Fibroblast of skin of scalp (primary cell): Measurements from ENCODE around the gene HTR6. TPM values are rescaled to one million over a fixed set of nuclear protein-coding genes. Genes with fewer than 3 reads are reported as not detected.
"Not testable (repeated sequence)": the region's sequence is repeated elsewhere in the genome, so short reads cannot be mapped to it uniquely, and the experiment has no call there.

Experiments
- DNase-seq: peaks from one replicate; pipeline ENCODE4 v3.0.0-alpha.2; 2013
- polyA plus RNA-seq, 2 experiments: library from polyadenylated mRNA; unstranded; fragments of 120-200 nt; gene quantifications; one replicate each; pipeline ENCODE4 v1.2.1, GENCODE V29; 2013; ENCODE audit not compliant: insufficient read length in 2 of 2

The HTR6 gene
- not detected for polyA plus RNA-seq (2013, experiment 1 of 2; ENCODE audit: insufficient read length)
- not detected for polyA plus RNA-seq (2013, experiment 2 of 2; ENCODE audit: insufficient read length)

DNA sequence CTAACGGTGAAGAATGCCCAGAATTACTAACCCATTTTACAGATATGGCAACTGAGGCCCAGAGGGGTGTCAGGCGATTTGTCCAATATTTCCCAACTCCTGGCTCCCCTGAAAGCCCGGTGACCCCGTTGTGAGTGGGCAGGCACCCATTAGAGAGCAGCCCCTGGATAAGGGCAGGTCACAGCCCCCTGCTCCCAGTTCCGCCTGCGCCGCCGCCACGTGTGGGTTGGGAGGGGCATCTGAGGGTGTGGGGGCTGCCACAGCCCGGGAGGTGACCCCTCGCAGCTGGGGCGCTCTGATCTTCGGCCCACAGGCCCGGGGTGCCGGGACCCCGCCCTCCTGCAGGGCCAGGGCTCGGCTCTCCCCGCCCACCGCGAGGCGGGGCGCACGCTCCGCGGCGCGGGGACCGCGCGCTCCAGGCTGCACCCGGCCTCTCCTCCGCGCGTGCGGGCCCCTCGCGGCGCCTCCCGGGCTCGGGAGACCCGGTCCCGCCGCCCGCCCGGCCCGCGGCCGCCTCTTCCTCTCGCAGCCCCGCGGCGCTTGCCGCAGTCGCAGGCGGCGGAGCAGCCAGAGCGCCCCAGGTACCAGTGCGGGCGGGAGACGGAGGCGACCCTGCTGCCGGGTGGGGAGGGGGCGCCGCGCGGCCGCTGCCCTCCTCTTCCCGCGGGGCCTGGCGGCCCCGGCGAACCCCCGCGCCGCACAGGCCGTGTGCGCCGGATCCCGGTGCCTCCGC is at the start of gene HTR6:
TSS of gene HTR6 (plus strand) at position 423 of the 733 bp plus-strand sequence. CDS start 879 bp downstream, outside the sequence.
- no peak for DNase-seq

DNA sequence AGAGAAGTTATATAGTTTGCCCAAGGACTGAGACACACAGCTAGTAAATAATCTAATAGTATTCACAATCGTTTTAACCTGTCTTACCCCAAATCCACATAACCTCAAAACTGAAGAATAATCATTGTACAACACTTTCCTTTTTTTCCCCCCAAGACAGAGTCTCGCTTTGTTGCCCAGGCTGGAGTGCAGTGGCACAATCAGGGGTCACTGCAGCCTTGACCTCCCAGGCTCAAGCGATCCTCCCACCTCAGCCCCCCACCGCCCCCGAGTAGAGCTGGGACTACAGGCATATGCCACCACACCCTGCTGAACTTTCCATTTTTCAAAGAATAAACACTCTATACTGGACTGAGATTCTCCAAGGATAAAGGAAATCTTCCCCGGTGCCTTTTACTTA is 49.2 kb upstream of the HTR6 start:
- no peak for DNase-seq

DNA sequence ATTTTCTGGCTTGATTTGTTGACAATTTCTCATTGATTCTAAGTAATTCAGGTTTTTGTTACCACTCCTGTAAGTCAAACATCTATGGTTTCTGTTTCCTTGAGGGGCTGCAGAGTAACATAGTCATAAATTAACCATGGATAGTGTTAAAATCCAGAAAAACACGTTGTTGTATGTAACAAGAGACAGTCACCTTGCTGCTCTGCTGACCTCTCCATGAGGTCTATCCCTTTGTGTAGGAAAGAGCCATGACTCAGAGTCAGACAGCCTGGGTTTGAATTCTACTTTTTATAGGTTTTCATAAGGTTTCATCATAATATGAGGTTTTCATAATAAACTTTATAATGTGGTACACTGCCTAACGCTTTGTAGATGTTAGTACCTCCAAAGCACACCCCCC is 48.2 kb upstream of the HTR6 start:
- DNase-seq: peak; percentile 69

DNA sequence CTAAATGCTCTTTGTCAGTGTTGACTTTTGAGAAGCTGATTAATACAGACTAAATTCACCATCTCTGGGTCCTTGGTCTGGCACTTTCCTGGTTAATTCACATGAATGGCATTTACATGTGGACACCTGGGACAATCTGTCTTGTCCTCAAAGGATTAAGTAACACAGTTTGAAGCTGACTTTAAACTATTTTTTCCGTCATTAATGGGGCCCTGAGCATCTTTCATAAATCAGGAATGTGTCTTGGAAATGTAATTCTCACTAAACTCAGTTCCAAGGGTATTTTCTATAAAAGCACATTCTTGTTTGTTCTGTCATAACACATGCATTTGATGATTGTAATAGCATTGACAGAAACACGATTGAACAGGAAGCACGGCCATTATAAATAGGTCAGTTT is 47.3 kb upstream of the HTR6 start:
- peak; percentile 48 for DNase-seq

DNA sequence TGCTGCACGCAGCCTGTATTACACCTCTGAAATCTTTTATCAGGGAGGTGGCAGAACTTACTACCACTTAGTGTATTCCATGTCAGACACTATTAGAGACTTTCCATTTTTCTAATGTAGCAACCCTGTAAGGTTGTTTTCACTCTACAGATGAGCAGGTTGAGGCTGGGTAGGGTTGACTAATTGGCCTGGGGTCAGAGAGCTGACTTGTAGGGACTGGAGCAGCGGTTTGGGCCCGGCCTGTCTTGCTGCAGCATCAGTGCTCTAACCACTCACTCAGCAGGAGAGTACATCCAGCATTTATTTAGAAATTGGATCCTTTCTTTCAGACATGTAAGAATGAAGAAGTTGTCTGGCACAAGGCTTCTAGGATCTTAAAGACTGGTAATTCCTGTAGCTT is 46.2 kb upstream of the HTR6 start:
- no peak for DNase-seq

DNA sequence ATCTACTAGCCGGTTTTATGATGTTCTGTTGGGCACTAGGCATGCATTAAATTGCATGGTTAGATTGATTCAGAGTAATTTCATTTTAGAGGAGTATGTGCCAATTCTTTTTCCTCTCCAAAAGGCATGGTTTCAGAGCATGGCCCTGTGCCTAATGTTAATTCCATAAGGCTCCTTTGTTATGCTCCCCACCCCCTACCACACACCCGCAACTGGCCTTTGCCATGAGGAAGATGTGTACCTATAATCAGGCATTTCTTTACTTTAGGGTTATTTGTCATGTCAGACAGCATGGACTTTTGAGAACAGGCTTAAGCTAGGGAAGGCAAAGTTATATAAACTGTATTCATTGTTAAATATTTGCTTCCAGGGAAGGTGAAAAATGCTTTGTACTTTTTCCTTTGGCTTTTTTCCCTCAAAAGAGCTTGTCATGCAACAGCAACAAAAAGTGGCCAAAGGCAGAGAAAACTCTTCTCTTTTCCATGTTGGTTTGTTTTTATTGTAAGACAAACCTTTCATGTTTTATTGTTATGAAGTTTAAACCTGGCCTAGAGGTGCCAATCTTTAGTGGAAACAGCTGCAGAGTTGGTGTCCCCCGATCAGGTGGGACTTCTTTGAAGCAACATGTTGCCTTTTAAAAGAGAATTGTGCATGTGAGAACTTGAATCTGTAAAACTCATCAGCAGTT is 44.8 kb upstream of the HTR6 start:
- DNase-seq: no peak

DNA sequence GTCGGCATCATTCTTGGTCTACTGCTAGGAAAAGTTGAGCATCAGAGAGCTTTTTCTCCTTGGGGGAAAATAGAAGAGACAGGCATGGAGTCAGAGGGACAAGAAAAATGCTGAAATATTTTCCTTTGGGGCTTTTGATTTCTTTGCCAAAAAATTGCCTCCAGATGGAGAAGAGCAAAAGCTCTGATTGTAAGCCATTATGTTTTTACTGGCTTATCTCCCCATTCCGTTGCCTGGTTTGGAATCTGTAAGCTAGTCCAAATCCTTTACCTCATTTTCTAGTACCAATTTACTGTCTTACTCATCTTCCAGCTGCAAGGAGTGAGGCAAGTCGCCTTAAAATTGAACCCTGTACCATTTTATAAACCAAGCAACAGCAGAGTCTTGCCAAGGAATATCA is 43.9 kb upstream of the HTR6 start:
- peak; percentile 76 for DNase-seq

DNA sequence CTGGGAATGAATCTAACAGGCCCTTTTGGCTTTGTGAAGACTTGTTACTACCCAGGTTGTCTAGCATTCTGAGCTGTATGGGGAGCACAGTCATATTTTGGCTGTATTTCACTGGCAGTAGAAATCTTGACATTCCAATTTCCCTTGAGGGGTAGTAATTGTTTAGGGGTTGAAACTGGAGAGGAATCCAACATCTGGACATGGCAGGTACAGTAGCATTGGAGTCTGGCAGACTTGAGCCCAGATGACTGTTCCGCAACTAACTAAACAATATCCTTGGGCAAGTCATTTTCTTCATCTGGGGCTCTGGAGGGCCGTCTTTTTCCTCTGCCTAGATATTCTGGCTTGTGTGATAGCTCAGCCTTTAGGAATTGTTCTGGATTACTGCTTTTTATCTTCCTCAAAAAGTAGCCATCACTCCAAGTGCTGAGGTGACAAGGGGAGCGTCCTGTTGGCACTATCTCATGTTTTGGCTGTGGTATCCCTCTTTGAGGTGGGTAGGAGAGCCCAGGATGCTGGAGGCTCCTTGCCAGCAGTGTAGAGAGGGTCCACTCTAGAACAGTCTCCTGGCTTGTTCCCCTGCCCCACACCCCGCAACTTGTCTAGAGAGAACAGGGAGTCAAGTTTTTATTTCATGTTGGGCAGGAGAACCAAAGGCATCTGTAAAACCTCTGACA is 43.3 kb upstream of the HTR6 start:
- DNase-seq: no peak

DNA sequence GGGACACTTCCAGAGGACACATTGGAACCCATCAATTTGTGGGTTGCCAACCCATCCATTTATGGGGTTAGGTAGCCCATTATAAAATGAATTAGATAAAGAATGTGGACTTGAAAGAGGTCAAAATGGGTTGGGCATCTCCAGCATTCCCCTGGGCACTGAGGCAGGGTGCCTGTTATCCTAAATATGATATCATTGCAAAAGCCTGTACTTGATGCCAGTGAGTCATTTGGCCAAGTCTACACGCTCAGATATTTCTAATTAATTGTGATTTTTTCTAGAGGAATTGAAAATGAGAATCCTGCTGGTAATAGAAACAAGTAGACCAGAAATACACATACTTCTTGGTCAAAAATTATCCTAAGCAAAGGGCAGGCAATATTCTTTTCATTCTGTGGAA is 42.5 kb upstream of the HTR6 start:
- peak; percentile 75 for DNase-seq

DNA sequence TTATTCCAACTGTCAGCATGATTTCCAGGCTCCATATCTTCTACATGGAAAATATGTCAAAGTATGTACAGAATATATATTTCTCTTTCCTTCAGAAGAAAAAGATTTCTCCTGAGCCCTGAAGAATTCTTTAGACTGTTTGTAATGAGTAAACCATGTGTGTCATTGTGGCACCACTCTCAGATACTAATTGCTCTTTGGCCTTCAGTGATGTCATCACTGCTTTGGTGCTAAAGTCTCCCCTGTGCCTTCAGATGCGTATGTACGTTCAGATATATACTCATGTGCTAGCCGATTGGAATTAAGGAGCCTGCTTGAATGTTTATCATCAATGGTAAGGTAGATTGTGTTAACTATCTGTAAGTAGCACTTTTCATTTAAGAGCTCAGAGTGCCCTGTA is 41.2 kb upstream of the HTR6 start:
- DNase-seq: no peak

DNA sequence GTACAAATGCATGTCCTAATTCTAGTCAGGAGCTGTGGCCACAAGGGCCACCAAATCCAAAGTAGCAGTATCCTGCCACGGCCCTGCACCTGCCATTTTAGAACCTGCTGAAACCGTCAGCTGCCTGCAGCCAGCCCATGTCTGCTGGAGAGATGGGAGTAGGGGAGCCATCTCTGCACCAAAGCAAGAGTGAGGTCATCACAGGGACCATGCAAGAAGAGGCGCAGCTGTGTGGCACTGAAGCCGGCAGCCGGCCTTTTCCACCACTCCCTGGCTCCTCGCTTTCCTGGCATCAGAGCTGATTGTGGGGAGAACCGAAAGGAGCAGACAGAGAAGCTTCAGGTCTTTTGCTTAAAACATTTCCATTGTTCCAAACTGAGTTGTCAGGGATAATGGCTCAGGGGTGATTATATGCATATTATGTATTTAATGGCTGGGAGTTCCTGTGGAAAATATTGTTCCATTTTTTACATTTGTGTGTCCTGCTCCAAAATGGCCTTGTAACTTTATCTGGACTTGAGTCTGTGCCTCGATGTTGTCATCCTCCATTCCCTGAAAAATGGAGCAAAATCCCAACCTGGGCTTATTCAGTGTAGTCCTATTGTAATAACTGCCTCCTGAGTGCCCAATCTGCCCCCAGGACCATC is 39.3 kb upstream of the HTR6 start:
- no peak for DNase-seq

DNA sequence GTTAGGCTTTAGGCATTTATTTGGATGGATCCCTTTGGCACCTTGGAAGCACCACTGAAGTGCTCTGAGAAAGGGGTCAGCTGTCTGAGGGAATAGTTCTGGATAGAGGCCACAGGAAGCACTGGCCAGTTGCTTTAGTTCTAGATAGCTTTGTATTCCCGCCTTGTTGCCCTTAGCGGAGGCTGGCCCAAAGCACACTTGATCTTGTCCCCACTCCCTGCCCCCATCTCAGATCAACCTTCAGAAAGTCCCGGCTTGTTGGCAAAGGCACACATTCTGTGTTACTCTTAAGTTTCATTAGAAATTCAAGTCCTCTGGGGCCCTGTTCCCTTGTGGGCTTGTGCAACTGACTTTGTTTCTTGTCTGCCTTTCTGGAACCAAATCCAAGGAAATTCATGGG is 35.8 kb upstream of the HTR6 start:
- no peak for DNase-seq

DNA sequence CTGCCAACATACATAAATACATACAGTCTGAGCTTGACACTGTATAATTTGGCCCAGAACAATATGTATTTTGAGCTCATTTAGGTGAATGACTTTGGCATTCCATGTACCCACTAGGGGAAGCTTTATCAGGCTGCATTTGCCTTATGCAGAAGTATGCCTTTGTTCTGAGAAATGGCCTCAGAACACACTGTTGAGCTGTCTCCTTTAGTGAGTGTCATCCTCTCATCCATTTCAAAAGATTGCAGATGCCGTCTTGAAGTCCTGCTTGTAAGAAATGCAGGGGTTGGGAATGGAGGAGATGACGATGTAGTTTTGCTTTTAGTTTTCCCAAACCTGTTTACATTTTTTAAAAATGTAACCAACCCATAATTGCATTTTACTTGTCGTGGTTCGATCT is 35.3 kb upstream of the HTR6 start:
- no peak for DNase-seq

DNA sequence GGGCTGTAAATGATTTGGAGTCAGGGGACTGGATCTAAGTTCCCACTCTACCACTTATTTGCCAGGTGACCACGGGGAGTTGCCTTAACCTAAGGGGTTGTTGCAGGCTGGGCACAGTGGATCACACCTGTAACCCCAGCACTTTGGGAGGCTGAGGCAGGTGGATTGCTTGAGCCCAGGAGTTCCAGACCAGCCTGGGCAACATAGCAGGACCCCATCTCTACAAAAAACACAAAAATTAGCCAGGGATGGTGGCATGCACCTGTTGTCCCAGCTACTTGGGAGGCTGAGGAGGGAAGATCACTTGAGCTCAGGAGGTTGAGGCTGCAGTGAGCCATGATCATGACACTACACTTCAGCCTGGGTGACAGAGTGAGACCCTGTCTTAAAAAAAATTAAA is 34.5 kb upstream of the HTR6 start:
- not testable (repeated sequence) for DNase-seq

DNA sequence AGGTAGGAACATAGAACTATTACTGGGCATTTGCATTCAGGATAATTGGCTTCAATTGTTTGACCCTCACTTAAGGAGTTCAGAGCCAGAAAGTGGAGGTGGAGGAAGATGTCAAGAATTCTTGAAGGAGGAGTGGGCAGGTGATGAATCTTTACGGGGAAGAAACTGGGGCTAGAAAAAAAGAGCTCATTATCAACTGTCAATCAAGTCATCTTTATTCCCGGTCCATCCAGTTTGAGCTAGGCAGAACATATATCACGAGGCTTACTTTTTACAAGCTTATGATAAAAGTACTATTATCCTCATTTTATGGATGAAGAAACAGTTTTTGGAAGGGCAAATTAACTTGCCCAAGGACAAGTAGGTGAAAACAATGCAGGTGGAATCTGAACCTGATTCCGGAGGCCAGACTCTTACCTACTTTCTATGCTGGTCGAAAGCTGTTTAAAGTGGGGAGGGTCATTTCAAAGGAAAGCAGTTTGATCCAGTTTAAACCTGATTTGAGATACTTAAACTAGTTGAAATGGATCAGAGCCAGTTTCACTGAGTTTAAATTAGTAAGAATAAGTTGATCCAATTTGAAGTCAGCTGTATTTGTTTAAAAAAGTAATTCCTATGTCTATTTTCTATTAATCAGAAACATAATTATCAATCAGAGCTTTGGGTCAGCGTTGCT is 33.8 kb upstream of the HTR6 start:
- DNase-seq: no peak

DNA sequence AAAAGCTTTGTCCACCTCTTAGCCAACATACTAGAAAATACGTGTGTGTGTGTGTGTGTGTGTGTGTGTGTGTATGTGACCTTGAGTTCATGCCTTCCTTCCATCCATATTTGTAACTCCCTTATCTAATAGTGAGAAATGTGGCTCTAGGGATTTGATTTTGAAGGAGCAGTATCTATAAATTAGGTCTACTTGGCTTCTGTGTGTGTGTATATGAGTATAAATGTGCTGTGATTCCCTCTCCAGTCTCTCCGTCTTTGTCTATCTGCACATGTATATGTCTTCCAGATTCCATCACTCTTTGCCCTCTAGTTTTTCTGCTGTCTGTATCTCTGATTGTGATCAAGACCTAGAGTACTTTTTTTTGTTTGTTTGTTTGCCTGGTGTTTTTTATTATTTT is 32.5 kb upstream of the HTR6 start:
- DNase-seq: no peak

DNA sequence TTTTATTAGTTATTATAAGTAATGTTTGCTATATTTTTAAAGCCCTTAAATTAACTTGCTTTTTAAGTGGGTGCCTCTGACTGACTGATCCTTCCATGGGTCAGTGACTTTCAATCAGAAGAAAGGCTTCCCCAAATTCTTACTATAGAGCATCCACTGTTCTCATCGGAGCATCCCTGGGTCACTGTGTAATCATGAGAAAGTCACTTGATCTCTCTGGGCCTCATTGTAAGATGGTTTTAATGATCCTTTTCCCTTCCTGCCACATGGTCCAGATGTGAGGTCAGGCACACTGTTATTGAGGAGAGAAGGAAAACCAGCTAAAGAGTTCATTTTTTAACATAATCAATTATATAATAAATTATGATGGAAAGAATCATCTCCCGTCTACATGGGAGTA is 31.6 kb upstream of the HTR6 start:
- no peak for DNase-seq

DNA sequence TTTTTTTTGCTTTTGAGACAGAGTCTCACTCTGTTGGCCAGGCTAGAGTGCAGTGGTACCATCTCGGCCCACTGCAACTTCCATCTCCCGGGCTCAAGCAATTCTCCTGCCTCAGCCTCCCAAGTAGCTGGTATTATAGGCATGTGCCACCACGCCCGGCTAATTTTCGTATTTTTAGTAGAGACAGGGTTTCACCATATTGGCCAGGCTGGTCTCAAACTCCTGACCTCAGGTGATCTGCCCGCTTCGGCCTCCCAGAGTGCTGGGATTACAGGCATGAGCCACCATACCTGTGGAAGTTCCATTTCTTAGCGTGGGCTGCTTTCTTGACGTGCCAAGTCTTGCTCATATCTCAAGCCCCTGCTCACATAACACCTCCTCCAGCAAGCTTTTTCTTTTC is 29.6 kb upstream of the HTR6 start:
- not testable (repeated sequence) for DNase-seq

DNA sequence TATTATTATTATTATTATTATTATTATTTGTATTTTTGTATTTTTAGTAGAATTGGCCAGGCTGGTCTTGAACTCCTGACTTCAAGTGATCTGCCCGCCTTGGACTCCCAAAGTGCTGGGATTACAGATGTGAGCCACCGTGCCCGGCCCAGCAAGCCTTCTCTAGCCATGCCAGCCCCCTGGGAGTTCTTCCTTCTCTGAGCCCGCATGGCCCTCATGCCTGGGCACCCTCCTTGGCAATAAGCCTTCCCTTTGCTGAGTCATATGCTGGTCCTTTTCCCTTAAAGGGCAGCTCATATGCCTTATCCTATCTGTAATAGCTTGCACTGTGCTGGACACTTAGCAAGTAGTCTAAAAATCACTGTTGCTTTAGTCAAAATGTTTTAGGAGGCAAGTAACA is 29.0 kb upstream of the HTR6 start:
- no peak for DNase-seq

DNA sequence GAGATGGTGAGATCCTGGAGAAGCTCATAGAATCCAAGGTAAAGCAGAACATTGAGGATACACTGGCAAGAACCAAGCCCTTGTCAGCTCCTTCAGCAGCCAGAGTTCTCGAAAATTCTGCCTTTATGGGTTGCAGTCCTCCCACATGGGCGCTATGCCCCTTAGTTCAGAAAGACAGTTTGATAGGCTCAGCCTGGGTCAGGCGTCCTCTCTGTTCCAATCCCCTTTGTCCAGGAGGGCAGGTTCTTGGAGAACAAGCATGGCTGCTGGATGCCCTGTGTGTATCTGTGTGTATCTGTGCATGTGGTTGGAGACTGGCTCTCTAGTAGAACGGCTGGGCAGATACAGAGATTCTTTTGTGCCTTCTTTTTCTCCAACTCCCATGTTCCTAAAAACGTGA is 28.6 kb upstream of the HTR6 start:
- DNase-seq: no peak

DNA sequence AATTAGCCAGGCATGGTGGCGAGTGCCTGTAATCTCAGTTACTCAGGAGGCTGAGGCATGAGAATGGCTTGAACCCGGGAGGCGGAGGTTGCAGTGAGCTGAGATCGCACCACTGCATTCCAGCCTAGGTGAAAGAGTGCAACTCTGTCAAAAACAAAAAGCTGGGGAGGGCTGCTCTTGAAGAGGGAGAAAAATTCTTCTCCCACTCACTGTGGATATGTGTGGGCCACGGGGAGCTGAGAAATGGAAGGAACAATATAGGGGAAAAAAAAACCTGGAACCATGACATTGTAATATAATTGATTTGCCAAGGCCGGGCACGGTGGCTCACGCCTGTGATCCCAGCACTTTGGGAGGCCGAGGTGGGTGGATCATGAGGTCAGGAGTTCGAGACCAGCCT is 27.9 kb upstream of the HTR6 start:
- DNase-seq: not testable (repeated sequence)

DNA sequence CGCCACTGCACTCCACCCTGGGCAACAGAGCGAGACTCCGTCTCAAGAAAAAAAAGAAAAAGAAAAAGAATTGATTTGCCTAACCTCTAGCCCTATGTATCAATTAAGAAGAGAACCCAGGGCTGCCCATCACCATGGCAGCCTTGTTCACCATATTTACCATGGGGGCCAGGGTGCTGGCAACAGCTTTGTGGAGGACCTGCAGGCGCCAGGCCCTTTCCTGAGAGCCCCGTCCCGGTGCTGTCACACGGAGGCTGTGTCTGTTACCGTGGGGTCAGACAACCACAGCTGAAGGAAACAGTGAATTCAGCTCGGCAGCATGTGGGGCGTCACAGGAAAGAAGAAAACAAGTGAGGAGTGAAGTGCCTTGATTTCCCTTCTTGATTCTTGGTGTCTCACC is 27.1 kb upstream of the HTR6 start:
- DNase-seq: no peak

DNA sequence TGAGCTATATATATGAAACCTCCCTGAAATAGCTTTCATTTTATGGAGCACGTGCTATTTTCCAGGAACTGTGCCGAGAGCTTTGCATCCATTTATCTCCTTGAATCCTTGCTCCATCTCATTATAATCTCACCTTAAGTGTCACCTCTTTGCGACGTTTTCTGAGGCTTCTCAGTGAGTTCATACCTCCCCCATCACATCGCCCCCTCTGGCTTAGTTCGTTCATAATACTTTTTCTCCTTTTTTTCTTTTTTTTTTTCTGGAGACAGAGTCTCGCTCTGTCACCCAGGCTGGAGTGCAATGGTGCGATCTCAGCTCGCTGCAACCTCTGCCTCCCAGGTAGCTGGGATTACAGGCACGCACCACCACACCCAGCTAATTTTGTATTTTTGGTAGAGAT is 25.4 kb upstream of the HTR6 start:
- DNase-seq: not testable (repeated sequence)
